Testis (tissue), 3 donors: Measurements from ENCODE around the gene SDK1. TPM values are rescaled to one million over a fixed set of nuclear protein-coding genes. Genes with fewer than 3 reads are reported as not detected.

ENCODE experiments used
- DNase-seq: peaks from one replicate; pipeline ENCODE4 v3.0.0-alpha.2; 2019
- H3K27ac ChIP-seq, 2 donors: fragments of 200-600 bp; sonication (generic); one replicate each; pipeline ENCODE4 v1.5.1; 2019
- H3K27me3 ChIP-seq: fragments of 200-600 bp; sonication (generic); one replicate; pipeline ENCODE4 v1.5.1; 2019
- H3K36me3 ChIP-seq: fragments of 200-600 bp; sonication (generic); one replicate; pipeline ENCODE4 v1.5.1; 2017; ENCODE audit warnings: low read depth; ENCODE audit errors: missing control alignments
- H3K4me1 ChIP-seq: fragments of 200-600 bp; sonication (generic); one replicate; pipeline ENCODE4 v1.5.1; 2019
- H3K4me3 ChIP-seq, 2 donors: fragments of 200-600 bp; sonication (generic); one replicate each; pipeline ENCODE4 v1.5.1; 2017 to 2019
- H3K9me3 ChIP-seq: fragments of 200-600 bp; sonication (generic); one replicate; pipeline ENCODE4 v1.5.1; 2017
- POLR2A ChIP-seq: fragments of 450-650 bp; IDR thresholded peaks from one replicate; pipeline ENCODE4 v1.6.1; 2017; ENCODE audit warnings: antibody characterized with exemption, mild to moderate bottlenecking, moderate library complexity
- WGBS, 2 donors: methylation state at CpG; one replicate each; pipeline ENCODE4 v1.1.5; 2018; 5-methylcytosine and 5-hydroxymethylcytosine counted together
- intact Hi-C: fragments of 100-400 bp; cut with DNase I; formaldehyde crosslinking; loops from one replicate; pipeline ENCODE4 v1.15.1; 2023; ENCODE audit warnings: low total_unique reads
- polyA plus RNA-seq: library from polyadenylated mRNA; stranded (reverse); fragments of 350-450 nt; fragmentation: Illumina TruSeq; extraction: RNeasy Lipid Tissue Mini Kit (QIAGEN cat#74804); gene quantifications from one replicate; pipeline ENCODE4 v1.2.3, GENCODE V29; 2014; ENCODE audit warnings: low read depth, low replicate concordance; ENCODE audit not compliant: insufficient read depth
- total RNA-seq, 2 donors: library from RNA; depleted of rRNA; stranded (reverse); fragments of >200 nt; gene quantifications; one replicate each; pipeline ENCODE4 v1.2.3, GENCODE V29; 2016
- TF ChIP-seq, protein P1 (sequence below), 3 experiments: fragments of 450-650 bp in 2 of 3; fragments of 200-600 bp in 1 of 3; sonication (generic) in 1 of 3; IDR thresholded peaks; one replicate each; pipeline ENCODE4 v1.5.1; 2016 to 2019; ENCODE audit warnings: antibody characterized with exemption in 3 of 3, mild to moderate bottlenecking in 2 of 3, moderate library complexity in 1 of 3

Gene SDK1
- total and polyA plus RNA-seq, 3 donors from 2014 or later: 20.0 to 36.2 (median 24.9) TPM

DNA sequence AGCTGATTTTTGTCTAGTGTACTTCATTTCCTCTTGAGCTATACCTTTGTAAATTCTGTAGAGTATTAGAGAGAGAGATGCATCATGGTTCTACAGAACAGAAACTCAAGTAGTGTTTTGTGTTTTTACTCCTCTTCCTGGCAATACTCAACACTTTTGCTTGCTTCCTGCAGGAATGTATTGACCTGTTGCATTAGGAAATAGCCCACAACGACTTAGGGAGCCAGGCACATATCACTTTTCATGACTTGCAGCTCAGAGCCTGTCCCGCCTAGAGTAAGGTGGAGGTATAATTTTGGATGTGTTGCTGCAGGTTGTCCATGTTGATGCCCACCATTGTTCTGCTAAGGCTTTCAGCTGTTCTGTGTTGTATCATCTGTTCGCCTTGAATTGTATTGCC is 216.3 kb downstream of the SDK1 start:
- no peak overlapping the region for H3K27ac ChIP-seq
- no peak overlapping the region for H3K4me3 ChIP-seq
- 79 to 81% methylated on average over 3 of the region's 3 CpGs for WGBS, 2 donors
- intact Hi-C loops: no loop called here
- H3K9me3 ChIP-seq: no peaks in the 10 kb centered on the region
- H3K27me3 ChIP-seq: no peaks in the 10 kb centered on the region
- H3K4me1 ChIP-seq: no peaks in the 10 kb centered on the region
- TF ChIP-seq POLR2A: no peak
- TF ChIP-seq, protein P1, sequence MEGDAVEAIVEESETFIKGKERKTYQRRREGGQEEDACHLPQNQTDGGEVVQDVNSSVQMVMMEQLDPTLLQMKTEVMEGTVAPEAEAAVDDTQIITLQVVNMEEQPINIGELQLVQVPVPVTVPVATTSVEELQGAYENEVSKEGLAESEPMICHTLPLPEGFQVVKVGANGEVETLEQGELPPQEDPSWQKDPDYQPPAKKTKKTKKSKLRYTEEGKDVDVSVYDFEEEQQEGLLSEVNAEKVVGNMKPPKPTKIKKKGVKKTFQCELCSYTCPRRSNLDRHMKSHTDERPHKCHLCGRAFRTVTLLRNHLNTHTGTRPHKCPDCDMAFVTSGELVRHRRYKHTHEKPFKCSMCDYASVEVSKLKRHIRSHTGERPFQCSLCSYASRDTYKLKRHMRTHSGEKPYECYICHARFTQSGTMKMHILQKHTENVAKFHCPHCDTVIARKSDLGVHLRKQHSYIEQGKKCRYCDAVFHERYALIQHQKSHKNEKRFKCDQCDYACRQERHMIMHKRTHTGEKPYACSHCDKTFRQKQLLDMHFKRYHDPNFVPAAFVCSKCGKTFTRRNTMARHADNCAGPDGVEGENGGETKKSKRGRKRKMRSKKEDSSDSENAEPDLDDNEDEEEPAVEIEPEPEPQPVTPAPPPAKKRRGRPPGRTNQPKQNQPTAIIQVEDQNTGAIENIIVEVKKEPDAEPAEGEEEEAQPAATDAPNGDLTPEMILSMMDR (IDR thresholded peaks at IDR 0.05): no peak
- H3K36me3 ChIP-seq: no peaks in the 10 kb centered on the region
- no peak for DNase-seq

GRCh38 chr7:3518546-3518945 is 217.5 kb downstream of the SDK1 start:
- Histone ChIP-seq H3K9me3 (no peaks in the 10 kb centered on the region), H3K27me3 (no peaks in the 10 kb centered on the region), H3K36me3 (no peaks in the 10 kb centered on the region), H3K4me3 (no peak overlapping the region), H3K4me1 (no peaks in the 10 kb centered on the region), H3K27ac (no peak overlapping the region)
- intact Hi-C loops: no loop called here
- WGBS, 2 donors: 83 to 92% methylated on average over 1 of the region's 1 CpG
- no peak for DNase-seq
- no peak for TF ChIP-seq POLR2A
- TF ChIP-seq, protein P1 (IDR thresholded peaks at IDR 0.05): no peak

GRCh38 chr7:3520206-3520605 is 219.2 kb downstream of the SDK1 start:
- H3K4me3 ChIP-seq: no peak overlapping the region
- H3K27me3 ChIP-seq: no peaks in the 10 kb centered on the region
- 26 to 46% methylated on average over 2 of the region's 2 CpGs for WGBS, 2 donors
- H3K9me3 ChIP-seq: no peaks in the 10 kb centered on the region
- no peak for DNase-seq
- intact Hi-C loops: no loop called here
- no peaks in the 10 kb centered on the region for H3K4me1 ChIP-seq
- H3K36me3 ChIP-seq: no peaks in the 10 kb centered on the region
- TF ChIP-seq, protein P1 (IDR thresholded peaks at IDR 0.05): no peak
- no peak overlapping the region for H3K27ac ChIP-seq

DNA sequence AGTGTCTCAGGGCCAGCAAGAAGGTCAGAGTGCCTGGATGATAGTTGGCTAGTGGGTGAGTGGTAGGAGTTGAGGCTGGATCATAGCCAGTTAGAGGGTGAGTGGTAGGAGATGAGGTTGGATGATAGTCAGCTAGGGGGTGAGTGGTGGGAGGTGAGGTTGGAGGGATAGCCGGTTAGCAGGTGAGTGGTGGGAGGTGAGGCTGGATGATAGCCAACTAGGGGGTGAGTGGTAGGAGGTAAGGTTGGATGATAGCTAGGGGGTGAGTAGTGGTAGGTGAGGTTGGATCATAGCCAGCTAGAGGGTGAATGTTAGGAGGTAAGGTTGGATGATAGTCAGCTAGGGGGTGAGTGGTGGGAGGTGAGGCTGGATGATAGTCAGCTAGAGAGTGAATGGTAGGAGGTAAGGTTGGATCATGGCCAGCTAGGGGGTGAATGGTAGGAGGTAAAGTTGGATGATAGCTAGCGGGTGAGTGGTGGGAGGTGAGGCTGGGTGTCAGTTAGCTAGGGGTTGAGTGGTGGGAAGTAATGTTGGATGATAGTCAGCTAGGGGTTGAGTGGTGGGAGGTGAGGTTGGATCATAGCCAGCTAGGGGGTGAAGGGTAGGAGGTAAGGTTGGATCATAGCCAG is 226.6 kb downstream of the SDK1 start:
- 81 to 87% methylated on average over 2 of the region's 2 CpGs for WGBS, 2 donors
- TF ChIP-seq, protein P1 (IDR thresholded peaks at IDR 0.05): no peak
- no peak for TF ChIP-seq POLR2A

DNA sequence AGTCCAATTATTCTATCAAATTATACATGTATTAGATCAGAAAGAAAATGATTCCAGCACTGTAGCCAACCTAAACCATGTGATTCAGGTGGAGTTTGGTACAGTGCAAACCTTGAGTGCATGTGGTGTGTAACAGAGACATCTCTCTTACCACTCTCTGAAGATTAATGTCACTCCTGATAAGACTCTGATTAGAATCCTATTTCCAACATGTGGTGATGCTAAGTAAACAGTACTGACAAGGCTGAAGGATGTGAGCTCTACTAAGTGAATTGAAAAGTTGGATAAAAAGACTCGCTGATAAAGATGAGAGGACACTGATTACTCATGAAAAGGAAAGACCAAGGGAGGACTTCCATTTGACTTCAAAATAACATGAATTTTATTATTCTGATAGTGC is 232.0 kb downstream of the SDK1 start:
- no peaks in the 10 kb centered on the region for H3K9me3 ChIP-seq
- H3K4me1 ChIP-seq: no peaks in the 10 kb centered on the region
- no peak overlapping the region for H3K4me3 ChIP-seq
- intact Hi-C loops: no loop called here
- TF ChIP-seq, protein P1 (IDR thresholded peaks at IDR 0.05): no peak
- no peak for TF ChIP-seq POLR2A
- 24 to 76% methylated on average over 1 of the region's 1 CpG for WGBS, 2 donors
- H3K27ac ChIP-seq: no peak overlapping the region
- H3K27me3 ChIP-seq: no peaks in the 10 kb centered on the region
- H3K36me3 ChIP-seq: no peaks in the 10 kb centered on the region
- no peak for DNase-seq

More for the DNA sequence above, 226.6 kb downstream of the SDK1 start:
- intact Hi-C loops: no loop called here
- no peak for DNase-seq
- Histone ChIP-seq H3K9me3 (no peaks in the 10 kb centered on the region), H3K36me3 (no peaks in the 10 kb centered on the region), H3K4me3 (no peak overlapping the region), H3K27me3 (no peaks in the 10 kb centered on the region), H3K4me1 (no peaks in the 10 kb centered on the region), H3K27ac (no peak overlapping the region)
